ENCODE data around the gene CLDN9.

GRCh38 chr16:2977440-2977839 is 35.3 kb upstream of the CLDN9 start:
- TF ChIP-seq, protein P1, sequence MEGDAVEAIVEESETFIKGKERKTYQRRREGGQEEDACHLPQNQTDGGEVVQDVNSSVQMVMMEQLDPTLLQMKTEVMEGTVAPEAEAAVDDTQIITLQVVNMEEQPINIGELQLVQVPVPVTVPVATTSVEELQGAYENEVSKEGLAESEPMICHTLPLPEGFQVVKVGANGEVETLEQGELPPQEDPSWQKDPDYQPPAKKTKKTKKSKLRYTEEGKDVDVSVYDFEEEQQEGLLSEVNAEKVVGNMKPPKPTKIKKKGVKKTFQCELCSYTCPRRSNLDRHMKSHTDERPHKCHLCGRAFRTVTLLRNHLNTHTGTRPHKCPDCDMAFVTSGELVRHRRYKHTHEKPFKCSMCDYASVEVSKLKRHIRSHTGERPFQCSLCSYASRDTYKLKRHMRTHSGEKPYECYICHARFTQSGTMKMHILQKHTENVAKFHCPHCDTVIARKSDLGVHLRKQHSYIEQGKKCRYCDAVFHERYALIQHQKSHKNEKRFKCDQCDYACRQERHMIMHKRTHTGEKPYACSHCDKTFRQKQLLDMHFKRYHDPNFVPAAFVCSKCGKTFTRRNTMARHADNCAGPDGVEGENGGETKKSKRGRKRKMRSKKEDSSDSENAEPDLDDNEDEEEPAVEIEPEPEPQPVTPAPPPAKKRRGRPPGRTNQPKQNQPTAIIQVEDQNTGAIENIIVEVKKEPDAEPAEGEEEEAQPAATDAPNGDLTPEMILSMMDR (IDR thresholded peaks at IDR 0.05) = no peak
- TF ChIP-seq POLR2A (IDR thresholded peaks at IDR 0.05) = no peak
